ENCODE measurements around the gene ZNF584. TPM values are rescaled to one million over a fixed set of nuclear protein-coding genes. Genes with fewer than 3 reads are reported as not detected.
"Not testable (repeated sequence)": the region's sequence is repeated elsewhere in the genome, so short reads cannot be mapped to it uniquely, and the experiment has no call there.

Gene ZNF584
- total RNA-seq, result 15.4 TPM
- long read RNA-seq, transcript ZNF584-201 (4 exons, 2,332 nt), result minor isoform, 5 of 50 reads
- long read RNA-seq, transcript ZNF584-203 (4 exons, 2,187 nt), result major isoform, 10 of 50 reads
- long read RNA-seq, partial matches to known transcripts, result 0 of 50 reads
- long read RNA-seq, other reads (novel, unspliced or antisense), result 30 of 50 reads

- peak; percentile 98 for DNase-seq (ENCODE audit: low spot score)
These were observed at the start of gene ZNF584 for GRCh38 chr19:58408152-58409009. Gene ZNF584 (plus strand): TSS chr19:58408649. CDS start chr19:58409148, 499 bp downstream.

DNA sequence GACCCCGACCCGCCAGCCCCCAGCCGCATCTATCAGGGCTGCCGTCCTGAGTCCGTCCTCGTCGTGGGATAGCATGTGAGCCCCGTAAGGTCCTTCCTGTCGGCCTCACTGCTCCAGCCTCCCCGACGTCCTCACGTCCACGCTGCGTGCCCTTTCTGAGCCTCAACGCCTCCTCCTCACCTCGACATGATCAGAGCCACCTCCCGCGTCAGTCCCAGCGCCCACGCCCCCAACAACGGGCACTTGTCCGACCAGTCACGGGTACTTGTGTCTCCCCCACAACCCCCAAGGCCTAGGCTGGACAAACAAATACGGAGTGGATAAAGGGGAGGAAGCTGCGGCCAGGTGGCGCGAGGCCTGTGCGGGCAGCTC is 46.6 kb upstream of the ZNF584 start:
- peak; percentile 89 for DNase-seq (ENCODE audit: low spot score)

DNA sequence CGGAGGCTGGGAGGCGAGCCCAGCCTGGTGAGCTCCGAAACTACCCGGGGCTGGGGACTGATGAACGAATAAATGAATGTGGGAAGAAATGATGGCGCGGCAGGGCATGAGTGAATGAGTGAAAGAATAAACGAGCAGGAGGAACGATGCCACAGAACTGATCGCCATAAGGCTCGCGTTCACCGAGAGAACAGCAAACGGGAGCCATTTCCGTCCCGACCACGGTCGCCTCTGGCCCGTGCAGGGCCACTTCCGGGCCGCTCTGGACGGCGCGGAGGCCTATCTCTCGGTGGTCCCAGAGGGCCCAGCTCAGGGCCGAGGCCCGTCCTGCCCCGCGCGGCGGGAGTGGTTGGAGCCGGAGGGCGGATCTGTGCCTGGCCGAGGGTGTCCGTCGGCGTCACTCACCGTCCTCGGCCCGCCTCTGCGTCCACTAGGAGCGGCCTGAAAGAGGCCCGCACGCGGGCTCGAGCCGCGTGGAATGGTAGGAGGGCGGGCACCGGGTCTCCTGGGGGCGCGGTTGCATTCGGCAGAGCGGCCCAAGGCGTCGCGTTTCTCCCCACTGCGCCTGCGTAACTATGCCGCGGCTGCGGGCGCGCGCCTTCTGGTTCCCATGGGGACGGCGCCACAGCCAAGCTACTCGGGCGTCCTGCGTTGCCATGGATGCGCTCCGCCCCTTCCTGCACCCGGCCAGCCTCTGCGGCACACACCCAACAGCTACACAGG is 46.0 kb upstream of the ZNF584 start, which contains the start of gene ZNF497:
ZNF497 (minus strand) TSS at position 480 of the 723 bp plus-strand sequence. CDS start 5,116 bp downstream, outside the sequence.
- peak; percentile 99 for DNase-seq (ENCODE audit: low spot score)

DNA sequence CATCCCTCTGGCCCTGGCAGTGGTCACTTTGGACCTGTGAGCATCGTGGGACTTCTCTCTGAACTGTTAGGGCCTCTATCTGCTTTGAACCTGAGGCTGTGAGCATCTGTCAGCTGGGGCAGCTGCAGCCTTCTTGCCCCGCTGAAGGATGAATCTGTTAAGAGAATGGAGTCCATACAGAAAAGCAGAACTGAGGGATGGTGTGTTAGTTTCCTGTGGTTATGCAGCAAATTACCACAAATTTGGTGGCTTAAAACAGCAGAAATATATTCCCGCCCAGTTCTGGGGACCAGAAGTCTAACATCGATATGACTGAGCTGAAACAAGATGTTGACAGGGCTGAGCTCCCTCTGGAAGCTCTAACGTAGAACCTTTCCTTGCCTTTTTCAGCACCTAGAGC is 44.3 kb upstream of the ZNF584 start:
- DNase-seq (ENCODE audit: low spot score), result no peak

GRCh38 chr19:58366585-58367430 is 41.6 kb upstream of the ZNF584 start:
- no peak for DNase-seq (ENCODE audit: low spot score)

- DNase-seq (ENCODE audit: low spot score), result no peak
These were observed 40.6 kb upstream of the ZNF584 start for GRCh38 chr19:58367698-58368454.

DNA sequence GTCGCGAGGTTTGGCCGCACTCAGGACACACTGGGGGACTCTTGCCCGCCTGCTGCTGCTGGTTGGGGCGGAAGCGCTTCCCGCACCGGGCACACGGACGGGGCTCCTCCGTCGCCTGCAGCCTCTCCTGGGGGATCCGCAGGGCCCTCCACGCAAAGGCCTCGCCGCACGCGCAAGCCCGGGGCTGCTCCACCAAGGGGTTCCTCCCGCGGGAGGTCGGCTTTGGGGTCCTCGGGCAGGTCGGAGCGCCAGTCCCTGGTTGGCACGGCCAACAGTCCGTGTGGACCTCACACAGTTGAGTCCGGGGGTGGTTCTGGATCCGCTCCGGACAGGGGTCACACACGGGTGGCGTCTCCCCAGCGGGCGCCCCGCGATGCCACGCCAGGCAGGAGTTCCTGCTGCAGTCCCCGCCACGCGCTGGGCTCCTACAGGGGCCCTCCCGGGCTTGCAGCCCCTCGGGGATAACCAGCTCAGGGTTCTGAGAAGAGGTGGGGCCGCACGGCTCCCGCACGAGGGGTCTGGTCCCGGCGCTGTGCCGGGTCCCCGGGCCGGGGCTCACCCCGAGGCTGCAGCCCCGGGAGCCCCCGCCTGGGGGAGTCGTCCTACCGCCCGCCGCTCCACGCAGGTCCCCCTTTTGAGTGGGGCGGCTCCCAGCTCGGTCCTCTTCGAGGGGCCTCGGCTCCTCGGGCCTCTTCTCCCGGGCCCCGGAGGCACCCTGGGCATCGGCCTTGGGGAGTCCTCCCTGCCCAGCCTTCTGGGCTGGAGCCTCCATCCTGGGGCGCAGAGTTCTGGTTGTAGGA is 39.7 kb upstream of the ZNF584 start:
- no peak for DNase-seq (ENCODE audit: low spot score)

GRCh38 chr19:58372311-58373133 is 35.9 kb upstream of the ZNF584 start:
- no peak for DNase-seq (ENCODE audit: low spot score)

GRCh38 chr19:58374200-58374599 is 34.2 kb upstream of the ZNF584 start:
- no peak for DNase-seq (ENCODE audit: low spot score)

DNA sequence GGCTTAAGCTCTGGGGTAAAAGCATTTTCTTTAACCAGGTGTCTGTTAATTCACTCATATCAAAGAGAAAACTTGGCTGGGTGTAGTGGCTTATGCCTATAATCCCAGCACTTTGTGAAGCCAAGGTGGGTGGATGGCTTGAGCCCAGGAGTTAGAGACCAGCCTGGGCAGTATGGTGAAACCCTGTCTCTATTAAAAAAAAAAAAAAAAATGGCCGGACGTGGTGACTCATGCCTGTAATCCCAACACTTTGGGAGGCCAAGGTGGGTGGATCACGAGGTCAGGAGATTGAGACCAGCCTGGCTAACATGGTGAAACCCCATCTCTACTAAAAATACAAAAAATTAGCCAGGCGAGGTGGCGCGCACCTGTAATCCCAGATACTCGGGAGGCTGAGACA is 31.7 kb upstream of the ZNF584 start:
- not testable (repeated sequence) for DNase-seq (ENCODE audit: low spot score)

GRCh38 chr19:58379246-58379645 is 29.2 kb upstream of the ZNF584 start:
- DNase-seq (ENCODE audit: low spot score), result no peak

GRCh38 chr19:58380037-58380661 is 28.3 kb upstream of the ZNF584 start:
- no peak for DNase-seq (ENCODE audit: low spot score)

- peak; percentile 98 for DNase-seq (ENCODE audit: low spot score)
These were observed 27.6 kb upstream of the ZNF584 start, which contains the start of gene ZNF837 for GRCh38 chr19:58380662-58381459. Gene ZNF837 (minus strand): TSS chr19:58381030. CDS start chr19:58369332, 11,698 bp downstream.

DNA sequence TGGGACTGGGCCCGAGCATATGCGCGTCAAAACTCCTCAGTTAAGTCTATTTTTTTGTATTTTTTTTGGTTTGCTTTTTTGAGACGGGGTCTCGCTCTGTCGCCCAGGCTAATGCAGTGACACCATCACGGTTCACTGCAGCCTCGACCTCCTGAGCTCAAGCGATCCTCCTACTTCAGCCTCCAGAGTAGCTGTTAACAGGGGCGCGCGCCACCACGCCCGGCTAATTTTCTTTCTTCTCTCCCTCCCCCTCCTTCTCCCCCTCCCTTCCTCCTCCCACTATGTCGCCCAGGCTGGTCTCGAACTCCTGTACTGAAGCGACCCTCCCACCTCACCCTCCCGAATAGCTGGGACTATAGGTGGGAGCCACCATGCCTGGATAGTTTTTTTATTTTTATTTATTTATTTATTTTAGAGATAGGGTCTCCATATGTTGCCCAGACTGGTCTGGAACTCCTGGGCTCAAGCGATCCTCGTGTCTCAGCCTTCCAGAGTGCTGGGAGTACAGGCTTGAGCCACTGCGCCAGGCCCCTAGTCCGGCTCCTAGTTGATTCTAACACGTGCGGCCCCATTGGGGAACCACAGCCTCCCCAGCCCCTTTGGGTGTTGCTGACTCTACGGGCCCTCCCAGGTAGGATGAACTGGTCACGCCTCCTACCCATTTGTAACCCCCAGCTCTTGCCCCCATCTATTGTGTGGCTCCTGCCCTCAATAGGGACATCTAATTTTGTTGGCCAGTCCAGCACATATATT is 26.8 kb upstream of the ZNF584 start:
- DNase-seq (ENCODE audit: low spot score), result no peak

DNA sequence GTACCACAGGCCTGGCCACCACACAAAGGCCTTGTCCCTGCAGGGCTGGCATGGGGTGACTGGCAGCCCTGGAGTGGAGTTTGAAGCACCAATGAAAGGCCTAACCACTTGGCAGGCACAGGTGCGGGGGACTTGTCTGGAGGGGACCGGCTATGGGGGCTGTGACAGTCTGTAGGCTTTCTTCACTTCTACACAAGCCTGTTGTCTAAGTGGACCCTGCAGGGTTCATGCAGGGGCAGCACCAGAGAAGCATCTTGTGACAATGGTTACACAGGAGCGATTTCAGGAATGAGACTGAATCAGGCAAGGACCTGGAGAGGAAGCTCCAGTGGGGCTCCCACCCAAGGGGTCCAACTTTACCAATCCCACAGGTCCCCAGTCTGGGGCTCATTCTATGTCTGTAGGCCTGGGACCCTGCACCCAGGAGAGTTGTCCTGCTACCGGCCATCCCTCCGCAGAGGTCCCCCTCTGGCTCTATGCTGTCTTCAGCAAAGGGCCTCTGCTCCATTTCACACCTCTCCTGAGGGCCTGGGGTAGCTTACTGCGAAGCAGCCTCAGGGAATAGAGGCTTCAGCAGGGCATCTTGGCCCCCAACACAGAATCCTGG is 25.3 kb upstream of the ZNF584 start:
- no peak for DNase-seq (ENCODE audit: low spot score)

DNA sequence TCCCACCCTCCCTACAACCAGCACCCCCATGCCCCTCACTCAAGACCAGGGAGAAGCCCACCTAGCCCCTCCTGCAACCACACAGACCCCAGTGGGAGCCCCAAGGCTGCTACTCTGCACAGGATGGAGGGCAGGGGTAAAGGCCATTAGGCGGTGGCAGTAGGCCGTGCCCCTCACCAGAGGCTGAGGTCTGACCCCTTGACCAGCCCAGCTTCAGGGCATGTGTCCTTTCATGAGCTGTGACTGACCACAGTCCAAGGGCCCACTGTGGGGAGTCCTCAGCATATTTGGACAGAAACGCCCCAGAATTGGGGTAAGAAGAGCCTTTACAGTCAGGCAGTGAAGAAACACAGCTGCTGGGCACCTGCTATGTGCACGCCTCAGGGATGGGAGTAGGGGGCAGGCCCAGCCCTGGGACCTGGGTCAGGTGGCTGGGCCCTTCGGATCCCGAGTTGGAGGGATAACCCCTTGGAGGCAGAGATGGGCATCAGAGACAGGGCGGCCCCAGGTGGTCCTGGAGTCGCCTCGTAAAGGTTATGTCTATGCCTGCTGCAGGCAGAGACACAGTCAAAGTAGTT is 23.0 kb upstream of the ZNF584 start:
- DNase-seq (ENCODE audit: low spot score), result no peak
